GM04504 (cell line): Measurements from ENCODE around the gene STK40.
A peak's percentile ranks its signal among the peaks of the same experiment; 100 is the strongest.

Experiments used
- DNase-seq: peaks from one replicate; pipeline ENCODE4 v3.0.0-alpha.2; 2012; ENCODE audit warnings: low read depth

Gene STK40

DNA sequence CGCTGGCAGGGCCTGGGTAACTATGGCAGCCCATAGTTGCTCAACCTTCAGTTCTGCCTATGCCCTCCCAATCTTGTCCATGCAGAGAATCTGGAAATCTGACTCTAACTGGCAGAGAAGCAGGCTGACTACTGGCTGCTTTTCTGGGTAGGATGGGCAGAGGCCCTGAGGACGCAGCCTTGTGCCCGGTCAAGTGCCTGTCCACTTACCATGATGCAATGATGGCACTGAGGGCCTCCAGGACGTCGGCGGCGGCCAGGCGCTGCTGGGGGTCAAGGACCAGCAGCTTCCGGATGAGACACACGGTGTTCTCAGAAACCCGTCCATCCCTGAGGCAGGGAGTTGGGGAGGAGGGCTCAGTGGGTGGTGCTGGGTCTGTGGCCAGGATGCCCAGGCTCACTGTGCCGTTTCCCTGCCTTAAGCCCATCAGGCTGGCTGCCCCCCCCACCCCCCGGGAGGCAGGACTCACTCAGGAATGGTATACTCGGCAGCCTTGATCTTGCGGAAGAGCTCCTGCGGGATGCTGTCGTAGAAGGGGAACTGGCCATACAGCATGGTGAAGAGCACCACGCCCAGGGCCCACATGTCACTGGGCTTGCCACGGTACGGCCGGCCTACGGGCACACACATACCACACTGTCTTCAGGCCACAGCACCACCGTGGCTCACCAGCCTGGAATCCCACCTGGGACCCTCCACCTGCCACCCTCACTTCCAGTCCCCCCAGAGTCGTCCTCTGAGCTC, 41.9 kb downstream of the STK40 start:
- no peak for DNase-seq

DNA sequence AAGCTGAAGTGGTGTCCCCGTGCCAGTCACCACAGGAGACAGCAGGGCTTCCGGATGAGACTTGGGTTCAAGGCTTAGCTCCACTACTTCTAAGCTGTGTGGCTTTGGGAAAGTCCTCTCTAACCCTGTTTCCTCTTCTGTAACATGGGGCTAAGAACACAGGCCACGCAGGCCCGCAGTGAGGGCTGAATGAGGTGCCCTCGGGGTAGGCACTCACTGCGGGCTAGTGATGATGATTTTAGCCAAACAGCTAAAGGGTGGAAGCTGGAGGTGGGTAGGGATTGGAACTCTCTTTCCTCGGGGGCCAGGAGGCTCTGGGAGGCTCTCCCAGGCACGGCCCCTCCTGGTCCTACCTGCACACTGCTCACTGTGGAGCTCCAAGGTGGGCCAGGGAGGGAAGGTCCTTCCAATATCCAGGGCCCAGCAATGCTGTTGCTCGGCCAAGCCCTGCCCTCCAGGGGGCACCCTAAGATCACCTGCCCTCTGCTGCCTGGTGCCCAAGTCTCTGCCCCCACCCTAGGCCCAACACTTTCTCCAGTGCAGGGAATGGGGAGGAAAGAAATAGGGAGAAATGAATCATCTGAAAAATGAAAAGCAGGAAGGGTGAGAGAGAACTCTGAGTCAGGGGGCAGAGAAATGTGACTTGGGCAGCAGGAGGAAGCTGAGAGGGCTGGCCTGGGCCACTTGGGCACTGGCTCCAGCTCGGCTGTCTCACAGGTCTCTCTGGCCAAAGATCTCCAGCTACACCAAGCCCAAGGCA, 43.1 kb downstream of the STK40 start:
- DNase-seq = no peak

DNA sequence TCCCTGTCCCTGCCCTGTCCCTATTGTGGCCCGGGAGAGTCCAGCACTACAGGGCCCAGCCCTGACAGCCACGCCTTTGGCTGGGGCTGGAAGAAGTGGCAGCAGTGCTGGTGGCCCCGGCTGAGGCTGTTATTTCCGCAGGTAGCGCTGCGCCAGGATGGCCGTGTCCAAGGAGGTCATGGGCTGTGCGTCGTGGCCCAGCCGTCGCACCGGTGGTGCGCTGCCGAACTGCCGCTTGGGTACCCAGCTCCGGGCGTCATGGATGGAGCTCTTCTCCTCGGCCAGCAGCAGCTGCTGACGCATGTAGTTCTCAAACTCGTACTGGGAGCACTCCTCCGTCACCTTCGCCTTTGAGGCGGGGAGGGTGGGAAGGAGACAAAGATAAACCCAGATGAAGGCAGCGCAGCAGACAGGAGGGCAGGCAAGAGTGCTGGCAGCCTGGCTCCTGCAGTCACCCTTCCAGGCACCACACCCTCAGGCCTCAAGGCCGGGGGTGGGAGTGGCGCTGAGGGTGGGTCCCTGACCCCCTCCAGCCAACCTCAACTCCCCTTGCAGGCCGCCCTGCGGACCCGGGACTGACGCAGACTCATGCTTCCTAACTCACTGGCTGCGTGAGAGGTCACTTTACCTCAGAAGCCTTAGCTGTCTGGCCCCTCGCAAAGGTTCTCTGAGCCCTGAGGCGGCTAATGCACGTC, 44.0 kb downstream of the STK40 start:
- no peak for DNase-seq

DNA sequence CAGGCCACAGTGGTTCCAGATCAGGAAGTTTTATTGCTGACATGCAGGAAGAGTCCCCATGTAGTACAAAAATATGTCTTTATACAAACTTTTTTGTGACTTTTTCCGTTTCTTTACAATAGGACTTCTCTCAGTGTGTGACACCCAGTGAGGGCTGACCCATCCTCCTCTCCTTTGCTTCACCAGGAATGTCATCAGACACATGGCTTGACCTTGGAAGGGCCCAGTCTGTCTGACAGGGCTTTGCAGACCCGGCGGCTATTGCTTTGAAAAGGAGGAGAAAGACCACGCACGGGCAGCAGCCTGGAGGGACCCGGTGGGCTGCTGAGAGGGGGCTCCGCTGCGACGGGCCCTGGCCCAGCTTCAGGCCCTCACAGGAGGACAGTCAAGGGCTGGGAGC, 46.1 kb downstream of the STK40 start:
- no peak for DNase-seq

DNA sequence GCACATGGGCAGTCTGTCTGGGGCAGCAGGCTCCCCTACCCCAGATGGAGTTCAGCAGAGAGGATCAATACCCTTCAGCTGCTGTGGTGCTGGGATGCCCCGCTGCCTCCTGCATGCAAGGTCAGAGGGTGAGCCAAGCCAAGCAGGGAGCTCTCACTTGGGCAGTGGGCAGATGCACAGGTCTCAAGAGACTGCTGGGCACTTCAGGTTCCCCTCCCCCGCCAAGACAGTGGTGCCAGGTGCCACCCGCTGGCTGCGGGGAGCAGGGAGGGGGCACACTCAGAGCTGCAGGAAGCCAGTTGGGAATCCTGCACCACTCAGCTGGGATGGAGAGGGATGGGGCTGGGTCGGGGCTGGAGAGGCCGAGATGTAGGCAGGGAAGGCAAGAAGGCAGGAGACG, 46.5 kb downstream of the STK40 start:
- DNase-seq = no peak

DNA sequence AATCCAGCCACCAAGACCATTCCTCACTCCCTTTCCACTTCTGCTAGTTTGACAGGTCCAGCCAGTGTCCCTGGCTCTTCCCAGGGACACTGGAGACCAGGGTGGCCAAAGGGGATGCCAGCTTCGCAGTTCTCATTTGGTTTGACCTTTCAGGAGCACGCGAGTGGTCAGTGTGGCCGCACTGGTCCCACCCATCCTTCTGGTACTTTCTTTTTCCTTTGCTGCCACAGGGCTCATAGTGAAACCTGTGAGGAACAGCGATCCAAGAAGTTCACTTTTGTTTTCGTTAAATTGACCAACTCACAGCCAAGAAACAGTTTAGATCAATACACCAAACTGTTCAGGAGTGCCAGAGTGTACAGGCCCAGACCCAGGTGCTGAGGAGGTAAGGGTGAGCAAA, 47.9 kb downstream of the STK40 start:
- DNase-seq = no peak

DNA sequence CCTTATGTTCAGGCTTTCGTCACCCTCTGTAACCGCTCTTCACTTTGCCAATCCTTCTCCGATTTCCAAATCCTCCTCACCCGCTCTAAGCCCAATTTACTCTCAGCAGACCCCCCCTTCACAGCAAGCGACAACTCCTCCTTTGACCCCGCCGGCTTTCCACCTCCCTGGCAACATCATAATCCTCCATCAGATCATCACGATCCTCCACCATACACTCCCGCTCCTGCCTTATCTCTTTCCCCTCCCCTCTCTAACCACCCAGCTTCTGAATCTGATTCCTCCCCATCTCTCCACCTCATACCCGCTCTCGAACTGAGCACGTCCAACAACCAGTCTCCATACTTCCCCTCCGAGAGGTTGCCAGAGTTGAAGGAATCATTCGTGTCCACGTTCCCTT, 54.8 kb downstream of the STK40 start:
- DNase-seq = no peak

DNA sequence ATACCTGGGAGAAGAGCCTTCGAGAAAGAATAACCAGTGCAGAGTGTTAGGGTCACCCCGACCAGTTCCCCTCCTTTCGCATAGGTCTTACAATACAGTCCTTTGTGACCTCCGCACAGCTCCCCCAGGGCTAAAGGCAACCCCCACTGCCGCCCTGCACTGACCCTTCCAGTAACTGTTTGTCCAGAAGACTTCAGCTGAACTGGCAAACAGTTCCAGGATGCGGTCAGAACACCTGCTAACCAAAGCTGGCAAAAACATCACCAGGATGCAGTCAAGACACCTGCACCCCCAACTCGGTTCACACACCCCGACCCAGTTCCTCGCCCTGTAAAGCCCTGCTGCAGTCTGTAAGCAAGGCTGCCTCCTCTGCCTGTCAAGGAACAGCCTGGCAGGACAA, 55.9 kb downstream of the STK40 start:
- no peak for DNase-seq

DNA sequence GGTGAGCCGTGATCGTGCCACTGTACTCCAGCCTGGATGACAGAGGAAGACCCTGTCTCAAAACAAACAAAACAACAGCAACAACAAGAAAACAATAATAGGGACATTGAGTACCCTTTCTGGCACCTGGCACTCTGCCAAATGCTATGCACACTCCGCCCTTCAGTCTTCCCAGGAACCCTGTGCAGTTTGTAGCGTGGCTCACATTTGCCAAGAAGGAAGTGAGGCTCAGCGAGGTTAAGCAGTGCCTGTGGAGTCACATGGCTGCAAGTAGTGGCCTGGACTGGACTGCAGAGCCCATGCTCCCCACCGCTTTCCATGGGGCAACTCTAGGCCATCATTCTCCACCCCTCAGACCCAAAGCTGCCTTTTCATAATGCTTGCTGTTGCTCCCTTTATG, 57.0 kb downstream of the STK40 start:
- DNase-seq = no peak

DNA sequence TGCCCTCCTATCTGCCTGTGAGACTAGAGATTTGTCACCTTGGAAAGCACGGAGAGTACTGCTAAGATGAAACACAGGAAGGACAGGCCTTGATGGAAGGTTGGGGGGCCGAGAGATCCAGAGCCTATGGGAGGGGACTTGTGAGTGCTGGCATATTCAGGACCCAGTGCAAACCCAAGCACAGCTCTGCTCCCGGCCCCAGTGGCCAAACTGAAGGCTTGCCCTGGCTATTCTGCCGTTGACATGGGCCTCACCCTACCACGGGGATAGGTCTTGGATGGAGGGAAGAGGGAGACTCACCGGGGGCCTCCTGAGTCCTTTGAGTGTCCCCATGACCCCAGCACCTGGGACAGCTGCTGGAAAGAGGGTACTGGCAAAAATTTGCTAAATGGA, 57.6 kb downstream of the STK40 start:
- no peak for DNase-seq

DNA sequence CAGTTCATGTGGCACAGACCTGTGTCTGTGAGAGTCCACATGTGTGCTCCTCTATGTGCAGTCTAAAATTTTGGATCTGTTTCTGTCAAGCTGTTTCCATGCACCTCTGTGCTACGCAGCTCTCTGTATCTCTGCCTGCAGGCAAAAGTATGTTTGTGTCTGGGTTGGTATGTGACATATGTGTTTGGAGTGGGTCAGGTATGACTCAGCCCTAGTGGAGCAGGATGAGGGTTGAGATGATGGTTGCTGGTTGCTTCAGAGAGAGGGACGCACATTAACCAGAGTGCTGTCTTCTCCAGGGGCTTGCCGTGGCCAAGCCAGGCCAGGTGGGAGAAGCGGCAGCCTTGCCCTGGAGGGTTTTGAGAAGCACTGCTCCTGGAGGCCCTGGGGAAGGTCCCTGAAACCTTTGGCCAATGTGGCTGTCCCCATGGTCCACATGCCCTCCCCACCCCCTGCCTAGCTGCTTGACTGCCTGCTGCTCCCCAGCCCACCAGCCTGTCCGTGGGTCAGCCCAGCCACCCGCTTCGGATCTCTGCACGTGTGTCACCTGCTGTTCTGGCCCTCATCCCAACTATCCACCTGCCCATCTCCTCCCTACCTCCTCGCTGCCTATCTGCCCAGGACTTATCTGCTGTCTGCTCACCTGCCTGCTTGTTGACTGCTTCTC, 58.2 kb downstream of the STK40 start:
- DNase-seq = no peak

DNA sequence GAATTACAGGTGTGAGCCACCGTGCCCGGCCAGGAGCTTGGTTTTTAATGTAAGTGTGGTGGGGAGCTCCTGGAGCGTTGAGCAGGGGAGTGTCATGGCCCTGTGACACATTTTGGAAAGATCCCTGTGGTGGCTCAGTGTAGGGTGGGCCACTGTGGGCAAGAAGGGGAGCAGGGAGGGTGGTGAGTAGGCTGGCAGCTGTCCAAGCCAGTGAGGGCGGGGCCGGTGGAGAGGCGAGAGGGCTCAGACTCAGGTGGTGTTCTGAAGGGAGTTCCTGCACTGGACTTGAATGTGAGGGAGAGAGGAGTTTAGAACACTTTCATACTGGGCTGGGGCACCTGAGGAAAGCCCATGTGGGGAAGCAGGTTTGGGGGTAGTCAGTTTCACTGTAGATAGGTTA, 59.2 kb downstream of the STK40 start:
- no peak for DNase-seq

DNA sequence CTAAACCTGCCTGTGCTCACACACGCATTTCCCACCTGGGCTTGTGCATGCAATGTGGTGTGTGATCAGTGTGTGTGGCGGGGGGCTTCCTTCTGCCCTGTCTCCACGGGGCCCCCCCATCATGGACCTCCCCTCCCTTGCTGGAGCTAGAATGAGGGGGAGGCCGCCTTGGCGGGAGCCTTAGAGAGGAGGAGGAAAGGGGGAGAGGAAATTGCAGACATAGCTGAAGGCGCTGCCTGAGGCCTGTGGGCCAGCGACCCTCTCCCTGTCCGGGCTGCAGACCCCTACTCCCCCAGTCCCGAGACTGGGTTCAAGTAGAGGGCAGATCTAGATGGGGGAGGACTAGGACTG, 61.4 kb downstream of the STK40 start:
- DNase-seq = no peak

DNA sequence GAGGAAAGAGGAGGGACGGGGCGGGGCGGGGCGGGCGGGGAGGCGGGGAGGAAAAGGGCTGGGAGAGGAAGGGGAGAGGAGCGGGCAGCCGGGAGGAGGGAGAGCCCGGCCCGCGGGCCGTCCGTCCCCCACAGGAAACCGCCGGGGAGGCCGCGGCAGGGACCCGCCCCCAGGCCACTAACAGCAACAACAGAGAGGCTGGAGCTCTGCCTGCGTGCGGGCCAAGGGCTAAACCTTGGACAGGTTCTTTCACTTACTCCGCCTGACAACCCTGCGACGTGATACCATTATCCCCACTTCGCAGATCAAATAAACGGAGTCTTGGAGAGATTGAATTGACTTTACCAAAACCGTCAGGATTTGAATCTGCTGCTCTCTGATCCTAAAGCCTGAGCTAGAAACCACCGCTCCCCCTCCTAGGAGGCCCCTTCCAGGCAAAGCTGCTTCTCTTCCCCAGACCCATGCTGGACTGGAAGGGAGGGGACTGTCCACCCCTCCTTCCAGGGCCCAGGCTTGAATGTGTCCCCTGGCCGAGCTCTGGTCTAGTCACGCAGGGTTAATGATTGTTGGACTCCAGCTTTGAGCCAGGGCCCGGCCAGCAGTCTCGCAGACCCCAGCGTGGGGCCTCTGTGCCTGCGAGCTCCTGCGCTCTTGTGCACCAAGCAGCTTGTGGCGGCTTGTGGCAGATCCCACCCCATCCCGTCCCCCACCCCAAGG, 61.9 kb downstream of the STK40 start, which contains the start of gene EVA1B:
Gene EVA1B (minus strand): TSS at position 10 of the 717 bp plus-strand sequence. CDS start 608 bp downstream, outside the sequence.
- DNase-seq = no peak

DNA sequence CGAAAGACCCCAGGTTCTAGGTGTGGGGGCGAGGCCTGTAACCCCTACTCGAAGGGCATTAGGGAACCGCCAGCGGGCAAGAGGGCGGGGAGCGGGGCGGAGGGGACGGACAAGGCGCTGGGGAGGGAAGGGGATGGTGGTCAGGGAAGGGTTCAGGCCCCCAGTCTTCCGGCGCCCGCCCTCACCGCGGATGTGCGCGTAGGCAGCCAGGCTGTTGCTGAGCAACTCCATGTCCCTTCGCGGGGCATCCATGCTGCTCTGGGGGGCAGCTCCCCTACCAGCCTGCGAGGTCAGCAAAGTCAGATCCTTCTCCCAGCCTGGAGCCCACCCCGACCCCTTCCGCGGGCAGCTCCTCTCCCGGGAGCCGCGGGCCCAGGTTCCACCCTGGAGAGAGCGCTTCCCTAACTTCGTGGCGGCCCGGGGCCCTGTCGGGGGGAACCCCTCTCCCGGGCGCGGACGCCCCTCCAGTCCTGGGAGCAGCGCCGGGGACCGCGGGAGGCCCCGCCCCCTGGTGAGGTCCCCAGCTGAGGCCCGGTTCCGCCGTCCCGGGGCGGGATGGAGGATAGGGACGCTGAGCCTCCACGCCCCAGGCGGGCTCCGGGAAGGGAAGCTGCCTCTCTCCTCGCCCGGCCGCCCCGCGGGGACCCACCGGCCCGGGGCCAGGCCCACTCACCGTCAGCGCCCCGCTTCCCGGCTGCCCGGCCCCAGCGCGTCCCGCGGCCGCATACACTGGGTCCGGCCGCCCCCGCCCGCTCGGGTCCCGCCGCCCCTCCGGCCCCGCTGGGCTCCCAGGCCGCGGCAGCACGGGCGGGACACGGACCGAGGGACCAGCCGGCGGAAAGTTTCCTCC, 62.7 kb downstream of the STK40 start:
- DNase-seq = no peak

DNA sequence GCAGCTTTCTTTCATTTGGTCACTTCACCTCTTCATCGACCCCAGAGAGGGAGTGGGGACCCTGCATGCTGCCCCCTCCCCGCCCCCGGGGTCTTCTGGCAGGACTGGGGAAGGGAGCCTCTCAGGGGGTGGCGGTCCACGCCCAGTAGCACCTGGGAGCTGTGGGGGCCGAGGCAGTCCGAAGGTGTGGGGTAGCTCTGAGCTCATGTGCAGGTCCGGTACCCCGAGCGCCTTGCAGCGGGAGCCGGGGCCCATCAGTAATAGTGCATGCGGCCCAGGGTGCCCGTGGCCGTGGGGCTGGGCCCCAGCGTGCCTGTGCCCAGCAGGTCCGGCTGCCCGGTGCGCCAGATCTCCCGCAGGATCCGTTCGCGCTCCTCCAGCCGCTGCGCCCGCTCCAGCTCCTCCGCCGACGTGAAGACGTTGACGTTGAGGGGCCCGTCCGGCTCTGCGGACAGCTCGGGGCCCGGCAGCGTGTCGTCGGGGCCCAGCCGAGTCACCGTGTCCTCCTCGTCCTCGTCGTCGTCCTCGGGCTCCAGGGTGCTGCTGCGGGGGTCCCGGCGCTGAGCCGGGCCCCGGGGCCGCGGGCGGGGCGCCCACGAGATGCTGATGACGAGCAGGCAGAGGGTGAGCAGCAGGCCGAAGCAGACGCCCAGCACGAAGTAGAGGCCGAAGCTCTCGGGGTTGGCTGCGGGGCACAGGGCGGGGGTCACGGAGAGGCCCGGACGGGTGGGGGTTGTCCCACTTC, 63.5 kb downstream of the STK40 start:
- DNase-seq = no peak

DNA sequence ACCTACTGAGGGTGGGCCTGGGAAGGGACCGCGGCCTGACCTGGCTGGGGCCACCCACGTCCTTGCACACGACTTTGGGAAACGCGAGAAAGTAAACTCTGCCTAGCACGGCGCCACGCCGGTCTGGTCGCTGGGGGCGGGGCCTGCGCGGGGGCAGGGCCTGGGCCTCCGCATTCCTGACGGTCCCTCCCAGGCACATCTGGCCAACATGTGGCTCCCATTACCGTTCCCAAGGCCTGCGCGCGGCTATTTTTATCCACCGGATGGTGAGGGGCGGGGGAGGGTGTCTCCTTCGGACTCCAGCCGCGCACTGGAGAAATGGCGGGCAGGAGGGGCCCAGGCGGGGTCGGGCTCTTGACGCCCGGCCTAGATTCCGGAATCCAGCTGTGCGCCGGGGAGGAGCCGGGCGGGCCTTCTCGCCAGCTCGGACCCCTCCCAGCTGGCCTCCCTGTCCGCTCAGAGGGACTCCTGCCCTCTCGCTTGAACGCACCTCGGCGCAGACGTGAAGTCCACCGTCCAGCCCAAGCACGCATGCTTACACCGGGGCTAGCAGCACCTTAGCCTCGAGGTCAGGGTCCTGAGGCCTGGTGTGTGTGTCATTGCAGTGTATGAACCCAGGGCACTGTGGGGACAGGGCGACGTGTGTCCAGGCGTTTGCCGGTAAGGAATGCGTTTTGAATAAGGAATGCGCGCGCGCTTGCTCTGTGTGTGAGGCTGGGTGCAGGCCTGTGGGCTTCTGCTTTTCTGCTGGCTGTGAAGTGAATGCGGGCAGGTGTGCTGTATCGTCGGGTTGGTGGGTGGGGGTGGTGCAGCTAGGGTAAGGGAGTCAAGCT, 64.4 kb downstream of the STK40 start:
- peak; percentile 97 for DNase-seq

DNA sequence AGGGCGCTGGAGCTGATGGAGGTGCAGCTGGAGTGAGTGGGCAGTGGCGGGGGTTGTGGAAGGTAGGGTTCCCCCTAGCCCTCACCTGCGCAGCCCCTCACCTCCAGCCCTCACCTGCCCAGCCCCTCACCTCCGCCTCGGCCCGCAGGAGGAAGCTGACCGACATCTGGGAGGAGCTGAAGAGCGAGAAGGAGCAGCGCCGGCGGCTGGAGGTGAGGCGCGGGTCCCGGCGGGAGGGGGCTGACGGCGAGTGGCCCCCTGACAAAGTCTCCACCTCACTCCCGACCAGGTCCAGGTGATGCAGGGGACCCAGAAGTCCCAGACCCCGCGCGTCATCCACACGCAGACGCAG, 65.0 kb downstream of the STK40 start:
- DNase-seq = no peak

DNA sequence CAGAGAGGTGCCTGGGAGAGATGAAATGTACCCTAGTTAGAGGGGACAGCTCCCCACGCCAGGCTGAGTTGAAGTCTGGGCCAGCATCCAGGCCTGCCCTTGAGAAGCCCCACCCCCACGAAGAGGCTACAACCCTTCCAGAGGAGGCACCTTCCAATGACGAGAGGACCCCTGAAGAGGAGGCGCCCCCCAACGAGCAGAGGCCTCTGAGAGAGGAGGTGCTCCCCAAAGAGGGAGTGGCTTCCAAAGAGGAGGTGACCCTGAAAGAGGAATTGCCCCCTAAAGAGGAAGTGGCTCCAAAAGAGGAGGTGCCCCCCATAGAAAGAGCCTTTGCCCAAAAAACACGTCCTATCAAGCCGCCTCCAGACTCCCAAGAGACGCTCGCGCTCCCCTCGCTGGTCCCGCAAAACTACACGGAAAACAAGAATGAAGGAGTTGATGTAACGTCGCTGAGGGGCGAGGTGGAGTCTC, 65.4 kb downstream of the STK40 start:
- DNase-seq = no peak
